ENCODE measurements around the gene STEAP1. TPM values are rescaled to one million over a fixed set of nuclear protein-coding genes. Genes with fewer than 3 reads are reported as not detected.
"Not testable (repeated sequence)": the region's sequence is repeated elsewhere in the genome, so short reads cannot be mapped to it uniquely, and the experiment has no call there.

STEAP1 gene
- total RNA-seq, 8 experiments from 2014 or later: 0.37 to 10.0 (median 1.6) TPM

GRCh38 chr7:90178679-90179278 is 24.5 kb downstream of the STEAP1 start:
- Histone ChIP-seq H3K4me3 (no peak overlapping the region), H3K27ac (no peak overlapping the region), H3K4me1 (replicated peaks in 1 of 2) (no peaks in the 10 kb centered on the region)
- in situ Hi-C loops (cut with MboI; ENCODE audit: low pct_unique_long_range_greater_than_20kb in 2 of 9, low sequenced_read_pairs in 9 of 9, unreplicated experiment in 9 of 9): no loop called here
- ATAC-seq (replicated peaks in 6 of 8): peak in 1 of 8 experiments; percentile 75
- WGBS, 10 experiments: 0 to 100% (median 81%) methylated on average over 1 to 5 of the region's 6 CpGs

GRCh38 chr7:90180011-90180585 is 25.8 kb downstream of the STEAP1 start:
- no peak overlapping the region for H3K27ac ChIP-seq
- peak in 1 of 8 experiments; percentile 16 for ATAC-seq (replicated peaks in 6 of 8)
- in situ Hi-C loops (cut with MboI; ENCODE audit: low pct_unique_long_range_greater_than_20kb in 2 of 9, low sequenced_read_pairs in 9 of 9, unreplicated experiment in 9 of 9): no loop called here
- 0 to 100% (median 82%) methylated on average over 1 of the region's 1 CpG for WGBS, 10 experiments
- H3K4me3 ChIP-seq: no peak overlapping the region
- no peaks in the 10 kb centered on the region for H3K4me1 ChIP-seq (replicated peaks in 1 of 2)

GRCh38 chr7:90180649-90181048 is 26.4 kb downstream of the STEAP1 start:
- Histone ChIP-seq H3K4me3 (no peak overlapping the region), H3K27ac (no peak overlapping the region), H3K4me1 (replicated peaks in 1 of 2) (no peaks in the 10 kb centered on the region)
- ATAC-seq (replicated peaks in 6 of 8): no peak
- in situ Hi-C loops (cut with MboI; ENCODE audit: low pct_unique_long_range_greater_than_20kb in 2 of 9, low sequenced_read_pairs in 9 of 9, unreplicated experiment in 9 of 9): no loop called here

GRCh38 chr7:90181485-90181884 is 27.2 kb downstream of the STEAP1 start:
- H3K27ac ChIP-seq: no peak overlapping the region
- no peak overlapping the region for H3K4me3 ChIP-seq
- in situ Hi-C loops (cut with MboI; ENCODE audit: low pct_unique_long_range_greater_than_20kb in 2 of 9, low sequenced_read_pairs in 9 of 9, unreplicated experiment in 9 of 9): no loop called here
- no peak for ATAC-seq (replicated peaks in 6 of 8)
- no peaks in the 10 kb centered on the region for H3K4me1 ChIP-seq (replicated peaks in 1 of 2)

GRCh38 chr7:90186290-90186689 is 32.0 kb downstream of the STEAP1 start:
- H3K4me3 ChIP-seq; H3K27ac ChIP-seq; ATAC-seq (replicated peaks in 6 of 8); H3K4me1 ChIP-seq (replicated peaks in 1 of 2); in situ Hi-C loops (cut with MboI; ENCODE audit: low pct_unique_long_range_greater_than_20kb in 2 of 9, low sequenced_read_pairs in 9 of 9, unreplicated experiment in 9 of 9): not testable (repeated sequence)
- WGBS, 10 experiments: 45 to 90% (median 50%) methylated on average over 1 to 4 of the region's 4 CpGs

GRCh38 chr7:90187507-90188050 is 33.3 kb downstream of the STEAP1 start:
- no peak for ATAC-seq (replicated peaks in 6 of 8)
- in situ Hi-C loops (cut with MboI; ENCODE audit: low pct_unique_long_range_greater_than_20kb in 2 of 9, low sequenced_read_pairs in 9 of 9, unreplicated experiment in 9 of 9): no loop called here
- Histone ChIP-seq H3K27ac (no peak overlapping the region), H3K4me3 (no peak overlapping the region), H3K4me1 (replicated peaks in 1 of 2) (no peaks in the 10 kb centered on the region)

- H3K4me1 ChIP-seq (replicated peaks in 1 of 2): no peaks in the 10 kb centered on the region
- WGBS, 10 experiments: 20 to 79% (median 50%) methylated on average over 1 to 2 of the region's 2 CpGs; no CpG with 5 or more reads in 1 of the 10 experiments
- no peak overlapping the region for H3K4me3 ChIP-seq
- peak in 2 of 8 experiments; percentile 22 to 64 for ATAC-seq (replicated peaks in 6 of 8)
- in situ Hi-C loops (cut with MboI; ENCODE audit: low pct_unique_long_range_greater_than_20kb in 2 of 9, low sequenced_read_pairs in 9 of 9, unreplicated experiment in 9 of 9): no loop called here
- H3K27ac ChIP-seq: no peak overlapping the region
Observed at GRCh38 chr7:90188281-90188680, 34.0 kb downstream of the STEAP1 start.

GRCh38 chr7:90190995-90191394 is 36.7 kb downstream of the STEAP1 start:
- ATAC-seq (replicated peaks in 6 of 8): no peak
- Histone ChIP-seq H3K4me3 (no peak overlapping the region), H3K27ac (no peak overlapping the region), H3K4me1 (replicated peaks in 1 of 2) (no peaks in the 10 kb centered on the region)
- in situ Hi-C loops (cut with MboI; ENCODE audit: low pct_unique_long_range_greater_than_20kb in 2 of 9, low sequenced_read_pairs in 9 of 9, unreplicated experiment in 9 of 9): no loop called here

GRCh38 chr7:90191648-90192047 is 37.4 kb downstream of the STEAP1 start:
- Histone ChIP-seq H3K4me3 (no peak overlapping the region), H3K27ac (no peak overlapping the region), H3K4me1 (replicated peaks in 1 of 2) (no peaks in the 10 kb centered on the region)
- 0 to 100% (median 49%) methylated on average over 1 of the region's 1 CpG; no CpG with 5 or more reads in 4 of the 10 experiments for WGBS, 10 experiments
- in situ Hi-C loops (cut with MboI; ENCODE audit: low pct_unique_long_range_greater_than_20kb in 2 of 9, low sequenced_read_pairs in 9 of 9, unreplicated experiment in 9 of 9): no loop called here
- no peak for ATAC-seq (replicated peaks in 6 of 8)

GRCh38 chr7:90192876-90193750 is 38.8 kb downstream of the STEAP1 start:
- Histone ChIP-seq H3K4me1 (replicated peaks in 1 of 2) (no peaks in the 10 kb centered on the region), H3K27ac (no peak overlapping the region), H3K4me3 (no peak overlapping the region)
- ATAC-seq (replicated peaks in 6 of 8): peak in 1 of 8 experiments; percentile 22
- in situ Hi-C loops (cut with MboI; ENCODE audit: low pct_unique_long_range_greater_than_20kb in 2 of 9, low sequenced_read_pairs in 9 of 9, unreplicated experiment in 9 of 9): no loop called here
- WGBS, 10 experiments: 0 to 89% (median 50%) methylated on average over 1 to 2 of the region's 2 CpGs; no CpG with 5 or more reads in 1 of the 10 experiments

GRCh38 chr7:90194911-90195809 is 40.9 kb downstream of the STEAP1 start:
- no peak overlapping the region for H3K4me3 ChIP-seq
- 47 to 86% (median 72%) methylated on average over 2 to 10 of the region's 10 CpGs for WGBS, 10 experiments
- ATAC-seq (replicated peaks in 6 of 8): no peak
- no peaks in the 10 kb centered on the region for H3K4me1 ChIP-seq (replicated peaks in 1 of 2)
- in situ Hi-C loops (cut with MboI; ENCODE audit: low pct_unique_long_range_greater_than_20kb in 2 of 9, low sequenced_read_pairs in 9 of 9, unreplicated experiment in 9 of 9): no loop called here
- no peak overlapping the region for H3K27ac ChIP-seq

- ATAC-seq (replicated peaks in 6 of 8): no peak
- Histone ChIP-seq H3K27ac (no peak overlapping the region), H3K4me1 (replicated peaks in 1 of 2) (no peaks in the 10 kb centered on the region), H3K4me3 (no peak overlapping the region)
- in situ Hi-C loops (cut with MboI; ENCODE audit: low pct_unique_long_range_greater_than_20kb in 2 of 9, low sequenced_read_pairs in 9 of 9, unreplicated experiment in 9 of 9): no loop called here
- WGBS, 10 experiments: 67 to 100% (median 89%) methylated on average over 1 to 2 of the region's 2 CpGs; no CpG with 5 or more reads in 2 of the 10 experiments
Observed at GRCh38 chr7:90201500-90202195, 47.4 kb downstream of the STEAP1 start.

All from motor neuron (in vitro differentiated cells).